BJ (cell line): ENCODE data around the gene WDR37. TPM values are rescaled to one million over a fixed set of nuclear protein-coding genes. Genes with fewer than 3 reads are reported as not detected.

Source experiments
- CTCF ChIA-PET: fragments of 350-600 bp; formaldehyde crosslinking; extraction: SDS; loops from one replicate; lab custom pipeline; 2021; ENCODE audit warnings: antibody characterized with exemption, inconsistent platforms; lab: Yijun Ruan, JAX
- POLR2A ChIA-PET: fragments of 300-600 bp; sonication (Branson Sonifier 250); formaldehyde crosslinking; extraction: SDS; loops from one replicate; lab custom pipeline; 2021; ENCODE audit warnings: antibody characterized with exemption; lab: Charles Lee
- DNase-seq: peaks from one replicate; pipeline ENCODE4 v3.0.0-alpha.2; 2011; ENCODE audit warnings: low read depth
- H3K27me3 ChIP-seq: 2 replicates; pipeline ENCODE4 v1.6.0; 2011; ENCODE audit warnings: low read length; ENCODE audit not compliant: control insufficient read depth, insufficient read depth
- H3K36me3 ChIP-seq: 2 replicates; pipeline ENCODE4 v1.5.1; 2011; ENCODE audit warnings: low read length; ENCODE audit not compliant: control insufficient read depth, insufficient read depth
- H3K4me3 ChIP-seq: 2 replicates; pipeline ENCODE4 v1.5.1; 2011; ENCODE audit warnings: low read depth, mild to moderate bottlenecking, control low read depth, low read length
- polyA plus RNA-seq: library from polyadenylated mRNA; depleted of rRNA; stranded (reverse); fragments of >200 nt; gene quantifications from 2 replicates; pipeline ENCODE4 v1.2.3, GENCODE V29; 2011
- TF ChIP-seq, protein P1 (sequence below): IDR thresholded peaks from 2 replicates; pipeline ENCODE4 v1.5.1; 2011; ENCODE audit warnings: low read depth, mild to moderate bottlenecking, control low read depth, inconsistent platforms, low read length, moderate library complexity; ENCODE audit not compliant: insufficient read depth

The WDR37 gene
- polyA plus RNA-seq, 1 experiment: 12.7 TPM

DNA sequence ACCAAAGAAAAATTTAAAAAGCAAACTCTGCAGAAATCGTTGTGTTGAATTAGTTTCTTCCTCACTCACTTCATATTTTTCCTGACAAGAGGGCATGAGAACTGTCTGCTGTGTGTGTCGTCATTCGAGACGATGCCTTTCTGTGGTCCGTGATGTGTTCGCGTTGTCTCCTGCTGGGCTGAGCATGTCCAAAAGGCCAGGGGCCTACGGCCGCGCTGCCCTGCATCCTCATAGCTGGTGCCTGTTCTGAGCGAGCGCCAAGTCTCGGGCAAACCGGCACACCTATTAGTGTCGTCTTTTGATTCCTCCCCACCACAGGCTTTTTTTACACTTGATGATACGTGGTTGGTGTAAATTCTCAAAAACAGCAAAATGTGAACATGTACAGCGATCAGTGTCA, 27.4 kb downstream of the WDR37 start:
- Histone ChIP-seq H3K27me3 (no peaks in the 10 kb centered on the region), H3K4me3 (no peak overlapping the region), H3K36me3 (peaks cover 26% of the 10 kb centered on the region)
- TF ChIP-seq, protein P1, sequence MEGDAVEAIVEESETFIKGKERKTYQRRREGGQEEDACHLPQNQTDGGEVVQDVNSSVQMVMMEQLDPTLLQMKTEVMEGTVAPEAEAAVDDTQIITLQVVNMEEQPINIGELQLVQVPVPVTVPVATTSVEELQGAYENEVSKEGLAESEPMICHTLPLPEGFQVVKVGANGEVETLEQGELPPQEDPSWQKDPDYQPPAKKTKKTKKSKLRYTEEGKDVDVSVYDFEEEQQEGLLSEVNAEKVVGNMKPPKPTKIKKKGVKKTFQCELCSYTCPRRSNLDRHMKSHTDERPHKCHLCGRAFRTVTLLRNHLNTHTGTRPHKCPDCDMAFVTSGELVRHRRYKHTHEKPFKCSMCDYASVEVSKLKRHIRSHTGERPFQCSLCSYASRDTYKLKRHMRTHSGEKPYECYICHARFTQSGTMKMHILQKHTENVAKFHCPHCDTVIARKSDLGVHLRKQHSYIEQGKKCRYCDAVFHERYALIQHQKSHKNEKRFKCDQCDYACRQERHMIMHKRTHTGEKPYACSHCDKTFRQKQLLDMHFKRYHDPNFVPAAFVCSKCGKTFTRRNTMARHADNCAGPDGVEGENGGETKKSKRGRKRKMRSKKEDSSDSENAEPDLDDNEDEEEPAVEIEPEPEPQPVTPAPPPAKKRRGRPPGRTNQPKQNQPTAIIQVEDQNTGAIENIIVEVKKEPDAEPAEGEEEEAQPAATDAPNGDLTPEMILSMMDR: no peak
- ChIA-PET POLR2A (no interaction called here), CTCF (no interaction called here)
- DNase-seq: no peak

DNA sequence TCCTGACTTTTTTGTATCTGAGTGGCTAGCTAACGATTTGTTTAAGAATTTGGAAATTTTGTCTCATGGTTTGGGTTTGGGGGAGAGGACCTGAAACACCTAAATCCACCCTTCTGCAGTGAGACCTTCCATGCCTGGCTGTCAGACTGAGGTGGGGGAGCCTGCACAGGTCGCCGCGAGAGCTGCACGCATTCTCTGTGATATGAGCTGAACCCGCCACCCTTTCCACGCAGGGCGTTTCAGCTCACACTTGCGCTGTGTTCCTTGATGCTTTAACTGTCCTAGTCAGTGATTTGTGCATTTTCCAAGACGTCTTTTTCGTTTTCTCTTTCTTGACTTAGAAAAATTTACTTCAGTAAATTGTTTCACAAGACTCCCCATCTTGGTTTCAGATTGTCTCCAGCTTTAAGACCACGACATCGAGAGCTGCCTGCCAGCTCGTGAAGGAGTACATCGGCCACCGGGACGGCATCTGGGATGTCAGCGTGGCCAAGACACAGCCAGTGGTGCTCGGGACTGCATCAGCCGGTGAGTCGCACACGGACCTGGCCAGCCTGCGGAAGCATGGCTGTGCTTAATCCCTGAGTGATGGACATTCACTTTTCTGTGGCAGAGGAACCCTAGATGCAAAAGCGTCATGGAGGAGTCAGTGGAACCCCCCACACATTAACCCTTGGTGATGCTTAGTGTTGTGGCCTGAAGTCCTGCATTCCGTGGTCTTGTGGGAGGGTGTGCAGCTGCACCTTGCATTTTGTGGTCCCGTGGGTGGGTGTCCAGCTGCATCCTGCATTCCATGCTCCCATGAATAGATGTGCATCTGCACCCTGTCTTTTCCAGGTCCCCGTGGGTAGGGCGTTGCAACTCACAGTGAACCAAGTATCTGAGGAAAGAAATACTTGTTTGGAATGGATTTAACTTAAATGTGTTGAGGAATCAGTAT, 28.1 kb downstream of the WDR37 start:
- no peak for DNase-seq
- no peak overlapping the region for H3K4me3 ChIP-seq
- ChIA-PET POLR2A (no interaction called here), CTCF (no interaction called here)
- peaks cover 28% of the 10 kb centered on the region for H3K36me3 ChIP-seq
- no peaks in the 10 kb centered on the region for H3K27me3 ChIP-seq
- TF ChIP-seq, protein P1: no peak

DNA sequence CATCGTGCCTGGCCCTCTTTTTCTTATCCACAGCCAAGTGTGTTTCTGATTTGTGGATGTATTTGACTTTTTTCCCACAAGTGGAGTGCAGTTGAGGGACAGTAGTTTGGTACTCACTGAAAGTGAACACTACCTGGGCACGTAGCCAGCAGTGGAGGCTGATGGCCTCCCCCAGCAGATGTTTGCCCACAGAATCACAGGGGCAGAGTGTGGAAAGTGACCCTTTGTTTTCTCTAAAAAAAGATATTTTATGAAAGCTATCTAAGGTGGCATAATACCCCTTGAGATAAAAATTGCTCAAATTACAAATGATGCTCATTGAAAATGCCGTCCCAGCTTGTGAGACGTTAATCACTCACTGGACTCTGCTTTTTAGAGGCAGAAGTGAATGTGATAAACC, 29.1 kb downstream of the WDR37 start:
- Histone ChIP-seq H3K36me3 (peaks cover 24% of the 10 kb centered on the region), H3K27me3 (no peaks in the 10 kb centered on the region), H3K4me3 (no peak overlapping the region)
- CTCF ChIA-PET: no interaction called here
- TF ChIP-seq, protein P1: no peak
- POLR2A ChIA-PET: no interaction called here
- no peak for DNase-seq

DNA sequence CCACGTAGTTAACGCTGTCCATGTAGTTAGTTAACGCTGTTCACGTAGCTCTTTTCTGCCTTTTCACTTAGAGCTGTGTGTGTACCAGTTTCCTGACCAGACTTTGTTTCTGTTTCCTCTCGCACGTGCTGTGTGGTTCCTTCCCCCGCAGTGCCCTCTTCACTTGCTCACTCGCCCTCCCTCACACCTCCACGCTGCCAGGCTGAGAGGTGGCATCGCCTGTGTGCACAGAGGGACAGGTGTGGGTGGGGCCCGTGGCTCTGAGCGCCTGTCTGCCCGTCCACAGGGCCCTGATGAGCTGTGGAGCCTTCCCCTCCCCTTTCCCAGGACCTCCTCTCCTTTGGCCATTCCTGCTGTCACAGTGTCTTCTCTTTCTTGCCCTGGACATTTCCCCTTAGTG, 30.6 kb downstream of the WDR37 start:
- no peak for DNase-seq
- Histone ChIP-seq H3K4me3 (no peak overlapping the region), H3K36me3 (peaks cover 30% of the 10 kb centered on the region), H3K27me3 (no peaks in the 10 kb centered on the region)
- ChIA-PET POLR2A (no interaction called here), CTCF (interaction anchor here (1.0 to 1.1 kb wide), 2 partner anchors 10 to 13 kb away, joined by 3 to 4 read pairs; no protein-coding TSS in a partner anchor)
- TF ChIP-seq, protein P1: no peak

DNA sequence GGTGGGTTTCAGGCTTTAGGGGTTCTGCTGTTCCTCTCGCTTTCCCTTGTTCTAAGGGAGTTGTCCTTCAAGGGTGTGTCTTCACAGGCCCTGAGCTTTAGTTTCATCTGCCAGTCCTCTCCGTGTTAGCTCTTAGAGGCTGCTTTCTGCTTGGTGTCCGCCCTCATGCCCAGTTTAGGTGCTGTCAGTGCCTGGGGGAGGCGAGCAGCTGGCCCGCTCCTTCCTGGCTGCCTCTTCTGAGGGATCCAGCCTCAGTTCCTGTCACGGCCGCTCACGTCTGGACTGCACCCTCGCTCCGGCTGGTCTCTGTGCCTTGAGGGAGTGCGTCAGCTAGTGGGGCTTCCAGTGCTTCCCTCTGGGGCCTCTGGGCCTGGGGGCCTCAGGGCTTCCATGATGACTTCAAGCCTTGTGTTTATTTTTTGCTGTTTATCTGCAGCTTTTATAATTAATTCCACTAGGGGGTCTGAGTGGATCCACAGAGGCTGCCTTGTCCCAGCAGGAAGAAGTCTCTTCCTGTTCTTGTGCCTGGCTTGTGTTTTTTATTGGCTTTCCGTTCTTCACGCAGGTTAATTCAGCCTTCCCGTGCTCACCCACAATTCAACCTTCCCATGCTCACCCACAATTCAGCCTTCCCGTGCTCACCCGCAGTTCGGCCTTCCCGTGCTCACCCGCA, 33.0 kb downstream of the WDR37 start:
- no peak for DNase-seq
- H3K27me3 ChIP-seq: no peaks in the 10 kb centered on the region
- H3K4me3 ChIP-seq: no peak overlapping the region
- CTCF ChIA-PET: no interaction called here
- TF ChIP-seq, protein P1: no peak
- POLR2A ChIA-PET: no interaction called here
- H3K36me3 ChIP-seq: peaks cover 27% of the 10 kb centered on the region
